Measurements from ENCODE around the gene ZSCAN26.

Gene ZSCAN26

DNA sequence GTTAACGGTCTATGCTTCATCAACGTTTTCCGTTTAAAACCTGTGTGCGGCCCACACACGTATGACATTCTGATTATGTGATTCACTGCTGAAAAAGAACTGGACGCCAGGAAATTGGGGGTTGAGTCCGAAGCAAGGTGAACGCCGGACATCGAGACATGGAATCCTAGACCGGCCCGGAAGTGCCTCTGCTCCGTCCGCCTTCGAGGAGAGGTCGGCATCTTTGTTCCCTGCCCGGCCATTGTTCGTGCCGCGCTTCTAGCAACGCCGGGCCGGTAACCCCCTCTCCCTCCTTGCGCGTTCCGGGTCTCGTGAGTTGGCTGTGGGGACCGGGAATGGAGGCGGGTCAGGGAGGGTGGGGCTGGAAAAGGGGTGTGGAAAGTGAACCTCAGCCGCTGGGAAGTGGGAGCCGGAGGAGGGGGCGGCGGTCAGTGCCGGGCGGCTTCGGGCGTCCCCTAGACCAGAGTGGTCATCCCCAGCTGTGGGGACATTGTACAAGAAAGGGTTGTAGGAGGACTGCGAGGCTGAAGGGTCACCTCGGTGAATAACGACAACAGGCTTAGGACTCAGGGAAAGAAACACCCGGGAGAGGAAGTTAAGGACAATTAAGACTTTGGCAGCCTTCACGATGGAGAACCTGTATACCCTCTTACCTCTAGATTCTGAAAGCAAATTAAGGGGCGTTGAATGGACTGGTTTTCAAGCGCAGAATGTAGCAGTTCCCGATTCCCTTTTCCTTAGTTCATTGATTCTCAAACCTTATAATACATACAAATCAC is 41.7 kb upstream of the ZSCAN26 start, which contains the start of gene ZSCAN9:
TSS of gene ZSCAN9 (plus strand) at position 220 of the 779 bp plus-strand sequence. CDS start 1,810 bp downstream, outside the sequence.
- TF ChIP-seq, protein P1, sequence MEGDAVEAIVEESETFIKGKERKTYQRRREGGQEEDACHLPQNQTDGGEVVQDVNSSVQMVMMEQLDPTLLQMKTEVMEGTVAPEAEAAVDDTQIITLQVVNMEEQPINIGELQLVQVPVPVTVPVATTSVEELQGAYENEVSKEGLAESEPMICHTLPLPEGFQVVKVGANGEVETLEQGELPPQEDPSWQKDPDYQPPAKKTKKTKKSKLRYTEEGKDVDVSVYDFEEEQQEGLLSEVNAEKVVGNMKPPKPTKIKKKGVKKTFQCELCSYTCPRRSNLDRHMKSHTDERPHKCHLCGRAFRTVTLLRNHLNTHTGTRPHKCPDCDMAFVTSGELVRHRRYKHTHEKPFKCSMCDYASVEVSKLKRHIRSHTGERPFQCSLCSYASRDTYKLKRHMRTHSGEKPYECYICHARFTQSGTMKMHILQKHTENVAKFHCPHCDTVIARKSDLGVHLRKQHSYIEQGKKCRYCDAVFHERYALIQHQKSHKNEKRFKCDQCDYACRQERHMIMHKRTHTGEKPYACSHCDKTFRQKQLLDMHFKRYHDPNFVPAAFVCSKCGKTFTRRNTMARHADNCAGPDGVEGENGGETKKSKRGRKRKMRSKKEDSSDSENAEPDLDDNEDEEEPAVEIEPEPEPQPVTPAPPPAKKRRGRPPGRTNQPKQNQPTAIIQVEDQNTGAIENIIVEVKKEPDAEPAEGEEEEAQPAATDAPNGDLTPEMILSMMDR (conservative IDR thresholded peaks at IDR 0.05; ENCODE audit: low read depth, low read length), result no peak
- DNase-seq (ENCODE audit: low read depth), result peak; percentile 85
- peak within 1 kb of the TSS; percentile 74 for H3K4me3 ChIP-seq (ENCODE audit: low read depth, low read length)

GRCh38 chr6:28226460-28226859 is 40.5 kb upstream of the ZSCAN26 start:
- TF ChIP-seq, protein P1 (conservative IDR thresholded peaks at IDR 0.05; ENCODE audit: low read depth, low read length), result no peak
- no peak overlapping the region for H3K4me3 ChIP-seq (ENCODE audit: low read depth, low read length)
- DNase-seq (ENCODE audit: low read depth), result no peak

DNA sequence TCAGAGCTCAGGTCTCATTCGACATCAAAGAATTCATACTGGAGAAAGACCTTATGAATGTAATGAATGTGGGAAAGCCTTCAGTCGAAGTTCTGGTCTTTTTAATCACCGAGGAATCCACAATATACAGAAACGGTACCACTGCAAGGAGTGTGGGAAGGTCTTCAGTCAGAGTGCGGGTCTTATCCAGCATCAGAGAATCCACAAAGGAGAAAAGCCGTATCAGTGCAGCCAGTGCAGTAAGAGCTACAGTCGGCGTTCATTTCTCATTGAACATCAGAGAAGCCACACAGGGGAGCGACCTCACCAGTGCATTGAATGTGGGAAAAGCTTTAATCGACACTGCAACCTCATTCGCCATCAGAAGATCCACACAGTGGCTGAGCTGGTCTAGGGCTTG is 34.2 kb upstream of the ZSCAN26 start:
- TF ChIP-seq, protein P1 (conservative IDR thresholded peaks at IDR 0.05; ENCODE audit: low read depth, low read length), result no peak
- no peak overlapping the region for H3K4me3 ChIP-seq (ENCODE audit: low read depth, low read length)
- no peak for DNase-seq (ENCODE audit: low read depth)

DNA sequence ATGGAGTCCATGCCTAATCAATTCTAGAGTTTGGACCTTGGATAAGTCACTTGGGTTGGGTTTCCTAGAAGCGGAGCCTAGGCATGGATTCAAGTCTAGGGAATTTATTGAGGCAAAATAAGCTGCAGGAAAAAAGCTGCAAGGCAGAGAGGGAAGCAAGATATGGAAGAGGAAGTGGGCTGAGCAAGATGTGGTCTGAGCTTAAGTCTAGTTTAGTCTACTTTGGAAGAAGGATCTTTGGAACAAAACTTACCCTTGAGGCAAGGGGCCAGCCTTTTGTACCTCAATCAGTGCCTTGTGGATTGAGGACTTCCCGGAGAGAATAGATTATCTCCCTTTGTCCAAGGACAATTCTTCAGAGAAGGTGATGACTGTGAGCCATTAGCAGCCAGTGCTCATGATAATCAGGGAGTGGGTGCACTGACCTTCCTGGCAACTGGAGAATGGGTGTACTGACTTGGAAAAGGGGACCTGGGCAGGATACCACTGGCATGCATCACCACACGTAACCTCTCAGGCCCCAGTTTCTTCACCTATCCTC is 31.0 kb upstream of the ZSCAN26 start:
- TF ChIP-seq, protein P1 (conservative IDR thresholded peaks at IDR 0.05; ENCODE audit: low read depth, low read length), result no peak
- DNase-seq (ENCODE audit: low read depth), result no peak
- no peak overlapping the region for H3K4me3 ChIP-seq (ENCODE audit: low read depth, low read length)

- DNase-seq (ENCODE audit: low read depth), result no peak
- TF ChIP-seq, protein P1 (conservative IDR thresholded peaks at IDR 0.05; ENCODE audit: low read depth, low read length), result no peak
- no peak overlapping the region for H3K4me3 ChIP-seq (ENCODE audit: low read depth, low read length)
These were observed 27.3 kb upstream of the ZSCAN26 start for GRCh38 chr6:28239636-28240035.

DNA sequence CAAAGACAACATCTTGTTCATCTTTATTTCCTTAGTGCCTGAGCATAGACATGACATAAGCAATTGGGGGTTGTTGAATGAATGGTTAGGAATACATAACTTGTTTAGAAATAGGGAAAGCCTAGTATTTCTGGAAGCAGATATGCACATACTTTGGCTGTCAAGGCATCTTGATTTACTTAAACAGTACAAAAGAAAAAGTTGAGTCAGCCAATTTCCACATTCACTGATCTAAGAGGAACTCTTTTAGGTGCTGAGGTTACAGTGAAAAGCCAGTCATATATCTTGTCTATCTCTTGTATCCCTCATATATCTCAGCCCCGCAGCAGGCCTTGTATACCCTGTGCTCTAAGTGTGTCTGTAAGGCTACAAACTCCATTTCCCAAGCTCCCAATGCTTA is 26.5 kb upstream of the ZSCAN26 start:
- DNase-seq (ENCODE audit: low read depth), result no peak
- TF ChIP-seq, protein P1 (conservative IDR thresholded peaks at IDR 0.05; ENCODE audit: low read depth, low read length), result no peak
- H3K4me3 ChIP-seq (ENCODE audit: low read depth, low read length), result no peak overlapping the region

- H3K4me3 ChIP-seq (ENCODE audit: low read depth, low read length), result no peak overlapping the region
- TF ChIP-seq, protein P1 (conservative IDR thresholded peaks at IDR 0.05; ENCODE audit: low read depth, low read length), result no peak
- DNase-seq (ENCODE audit: low read depth), result no peak
These were observed 23.0 kb upstream of the ZSCAN26 start for GRCh38 chr6:28243946-28244345.

All from choroid plexus epithelial cell (primary cell).